AG09319 (cell line): ENCODE results near the gene SLC50A1.
"Not testable (repeated sequence)": the region's sequence is repeated elsewhere in the genome, so short reads cannot be mapped to it uniquely, and the experiment has no call there.

Experiments
- DNase-seq: peaks from one replicate; pipeline ENCODE4 v3.0.0-alpha.2; 2010; ENCODE audit warnings: low read depth; ENCODE audit errors: extremely low read depth
- TF ChIP-seq, protein P1 (sequence below): IDR thresholded peaks from 2 replicates; pipeline ENCODE4 v1.5.1; 2011; ENCODE audit warnings: low read depth, mild to moderate bottlenecking, inconsistent platforms, low read length, moderate library complexity

Gene SLC50A1

GRCh38 chr1:155137154-155137949, 1.7 kb downstream of the SLC50A1 start:
- no peak for DNase-seq
- TF ChIP-seq, protein P1, sequence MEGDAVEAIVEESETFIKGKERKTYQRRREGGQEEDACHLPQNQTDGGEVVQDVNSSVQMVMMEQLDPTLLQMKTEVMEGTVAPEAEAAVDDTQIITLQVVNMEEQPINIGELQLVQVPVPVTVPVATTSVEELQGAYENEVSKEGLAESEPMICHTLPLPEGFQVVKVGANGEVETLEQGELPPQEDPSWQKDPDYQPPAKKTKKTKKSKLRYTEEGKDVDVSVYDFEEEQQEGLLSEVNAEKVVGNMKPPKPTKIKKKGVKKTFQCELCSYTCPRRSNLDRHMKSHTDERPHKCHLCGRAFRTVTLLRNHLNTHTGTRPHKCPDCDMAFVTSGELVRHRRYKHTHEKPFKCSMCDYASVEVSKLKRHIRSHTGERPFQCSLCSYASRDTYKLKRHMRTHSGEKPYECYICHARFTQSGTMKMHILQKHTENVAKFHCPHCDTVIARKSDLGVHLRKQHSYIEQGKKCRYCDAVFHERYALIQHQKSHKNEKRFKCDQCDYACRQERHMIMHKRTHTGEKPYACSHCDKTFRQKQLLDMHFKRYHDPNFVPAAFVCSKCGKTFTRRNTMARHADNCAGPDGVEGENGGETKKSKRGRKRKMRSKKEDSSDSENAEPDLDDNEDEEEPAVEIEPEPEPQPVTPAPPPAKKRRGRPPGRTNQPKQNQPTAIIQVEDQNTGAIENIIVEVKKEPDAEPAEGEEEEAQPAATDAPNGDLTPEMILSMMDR: no peak

- DNase-seq: no peak
- TF ChIP-seq, protein P1: no peak
These were observed 4.4 kb downstream of the SLC50A1 start, which contains the start of gene DPM3 for GRCh38 chr1:155139895-155140629. Gene DPM3, minus strand, starts transcription at chr1:155140531. Its CDS starts 291 bp downstream, at chr1:155140240.

DNA sequence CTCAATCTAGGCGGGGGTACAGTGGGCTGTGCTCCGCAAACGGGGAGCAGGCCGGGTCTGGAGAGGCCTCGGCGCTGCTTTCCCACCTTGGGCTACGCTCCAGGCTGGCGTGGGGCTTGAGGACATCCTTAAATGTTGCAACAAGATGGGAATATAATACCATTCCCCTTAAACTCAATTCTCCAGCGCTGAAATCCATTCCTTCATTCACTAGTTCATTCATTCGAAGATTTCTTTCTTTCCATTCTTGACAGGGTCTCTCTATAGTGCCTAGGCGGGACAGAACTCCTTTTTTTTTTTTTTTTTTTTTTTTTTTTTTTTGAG, 4.9 kb downstream of the SLC50A1 start:
- DNase-seq: no peak
- TF ChIP-seq, protein P1: no peak

DNA sequence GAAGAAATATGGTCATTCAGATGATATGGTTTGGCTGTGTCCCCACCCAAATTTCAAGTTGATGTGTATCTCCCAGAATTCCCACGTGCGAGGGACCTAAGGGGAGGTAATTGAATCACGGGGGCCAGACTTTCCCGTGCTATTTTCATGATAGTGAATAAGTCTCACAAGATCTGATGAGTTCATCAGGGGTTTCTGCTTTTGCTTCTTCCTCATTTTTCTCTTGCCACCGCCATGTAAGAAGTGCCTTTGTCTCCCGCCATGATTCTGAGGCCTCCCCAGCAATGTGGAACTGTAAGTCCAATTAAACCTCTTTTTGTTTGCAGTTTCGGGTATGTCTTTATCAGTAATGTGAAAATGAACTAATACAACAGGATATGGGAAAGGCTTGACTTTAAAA, 6.1 kb downstream of the SLC50A1 start:
- DNase-seq: no peak
- TF ChIP-seq, protein P1: no peak

DNA sequence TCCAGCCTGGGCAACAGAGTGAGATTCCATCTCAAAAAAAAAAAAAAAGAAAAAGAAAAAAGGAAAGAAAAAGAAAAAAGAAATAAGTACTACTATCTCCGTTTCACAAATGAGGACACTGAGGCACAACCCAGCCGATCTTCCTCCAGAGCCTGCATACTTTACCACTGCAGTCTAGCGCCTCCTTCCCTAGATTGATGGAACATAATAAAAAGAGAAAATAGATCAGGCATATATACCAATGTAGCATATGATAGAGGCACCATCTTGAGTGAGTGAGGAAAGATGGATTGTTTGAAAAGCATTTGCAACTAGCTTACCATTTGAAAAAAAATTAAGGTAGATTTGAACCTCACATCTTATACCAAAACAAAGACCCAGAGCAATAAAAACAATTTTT, 9.8 kb downstream of the SLC50A1 start:
- DNase-seq: no peak
- TF ChIP-seq, protein P1: no peak

DNA sequence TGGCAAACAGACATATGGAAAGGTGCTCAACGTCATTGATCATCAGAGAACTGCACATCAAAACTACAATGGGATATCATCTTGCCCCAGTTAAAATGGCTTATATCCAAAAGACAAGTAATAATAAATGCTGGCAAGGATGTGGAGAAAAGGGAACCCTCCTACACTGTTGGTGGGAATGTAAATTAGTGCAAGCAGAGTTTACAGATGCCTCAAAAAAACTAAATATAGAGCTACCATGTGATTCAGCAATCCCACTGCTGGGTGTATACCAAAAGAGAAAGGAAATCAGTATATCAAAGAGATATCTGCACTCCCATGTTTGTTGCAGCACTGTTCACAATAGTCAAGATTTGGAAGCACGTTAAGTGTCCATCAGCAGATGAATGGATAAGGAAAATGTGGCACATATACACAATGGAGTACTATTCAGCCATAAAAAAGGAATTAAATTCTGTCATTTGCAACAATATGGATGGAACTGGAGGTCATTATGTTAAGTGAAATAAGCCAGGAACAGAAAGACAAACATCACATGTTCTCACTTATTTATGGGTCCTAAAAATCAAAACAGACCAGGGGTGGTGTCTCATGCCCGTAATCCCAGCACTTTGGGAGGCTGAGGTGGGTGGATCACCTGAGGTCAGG, 20.5 kb downstream of the SLC50A1 start:
- DNase-seq: not testable (repeated sequence)

GRCh38 chr1:155158991-155159390, 23.3 kb downstream of the SLC50A1 start:
- TF ChIP-seq, protein P1: no peak

More at GRCh38 chr1:155158991-155159390, 23.3 kb downstream of the SLC50A1 start:
- DNase-seq: no peak
